ENCODE results near the gene RALGPS1.
"Not testable (repeated sequence)": the region's sequence is repeated elsewhere in the genome, so short reads cannot be mapped to it uniquely, and the experiment has no call there.

Gene RALGPS1

DNA sequence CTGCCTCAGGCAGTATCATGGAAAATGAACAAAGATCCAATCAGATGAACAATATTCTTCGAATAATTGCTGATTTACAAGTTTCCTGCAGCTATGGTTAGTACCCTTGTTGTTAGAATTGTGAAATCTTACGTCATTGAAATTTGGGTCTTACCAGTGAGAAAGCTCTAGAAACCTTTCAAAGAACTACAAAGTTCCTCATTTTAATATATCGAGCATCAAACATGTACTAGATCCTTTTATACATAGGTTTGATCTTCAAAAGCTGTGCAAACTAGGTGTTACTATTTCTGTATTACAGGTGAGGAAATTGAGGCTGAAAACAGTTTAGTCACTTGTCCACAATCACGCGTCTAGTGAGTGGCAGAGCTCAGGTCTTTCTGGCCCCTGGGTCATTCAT lies 251.5 kb downstream of the RALGPS1 start:
- peak; percentile 28 for DNase-seq

DNA sequence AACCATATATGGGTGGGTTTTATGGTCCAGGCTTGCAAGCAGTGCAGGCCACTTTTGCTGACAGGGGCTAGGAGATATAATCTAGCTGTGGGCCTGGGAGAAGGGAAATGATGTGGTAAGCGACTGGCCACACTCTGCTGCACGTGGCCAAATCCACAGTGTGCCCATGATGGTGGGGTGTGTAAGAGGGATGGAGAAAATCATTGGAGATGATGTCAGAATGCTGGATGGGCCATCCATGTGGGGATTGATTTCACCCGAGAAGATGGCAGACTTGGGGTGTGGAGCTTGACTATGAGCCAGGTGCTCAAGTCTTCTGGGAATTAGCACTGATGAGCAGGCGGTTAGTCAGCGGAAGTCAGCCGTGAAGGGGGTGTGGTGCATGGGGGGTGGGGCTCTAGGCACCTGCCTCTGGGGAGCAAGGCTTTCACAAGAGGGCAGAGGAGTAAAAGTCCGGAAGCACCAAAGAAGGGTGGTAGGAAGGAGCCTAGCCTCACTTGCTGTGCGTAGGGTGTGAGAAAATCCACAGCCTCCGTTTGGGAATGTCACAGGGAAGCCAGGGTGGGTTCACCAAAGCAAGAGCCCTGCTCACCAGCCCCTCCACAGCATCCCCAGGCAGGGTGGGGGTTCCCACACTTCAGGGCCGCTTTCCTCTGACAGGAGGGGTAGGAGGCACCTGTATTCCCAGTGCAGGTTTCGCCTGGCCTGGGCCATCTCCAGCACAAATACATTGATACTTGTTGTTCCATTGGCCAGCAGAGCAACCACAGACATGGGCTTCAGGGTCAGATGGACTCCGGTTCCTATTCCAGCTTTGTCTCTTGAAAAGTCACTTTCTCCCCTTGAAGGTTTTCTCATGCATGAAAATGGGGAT lies 252.3 kb downstream of the RALGPS1 start:
- DNase-seq = no peak

DNA sequence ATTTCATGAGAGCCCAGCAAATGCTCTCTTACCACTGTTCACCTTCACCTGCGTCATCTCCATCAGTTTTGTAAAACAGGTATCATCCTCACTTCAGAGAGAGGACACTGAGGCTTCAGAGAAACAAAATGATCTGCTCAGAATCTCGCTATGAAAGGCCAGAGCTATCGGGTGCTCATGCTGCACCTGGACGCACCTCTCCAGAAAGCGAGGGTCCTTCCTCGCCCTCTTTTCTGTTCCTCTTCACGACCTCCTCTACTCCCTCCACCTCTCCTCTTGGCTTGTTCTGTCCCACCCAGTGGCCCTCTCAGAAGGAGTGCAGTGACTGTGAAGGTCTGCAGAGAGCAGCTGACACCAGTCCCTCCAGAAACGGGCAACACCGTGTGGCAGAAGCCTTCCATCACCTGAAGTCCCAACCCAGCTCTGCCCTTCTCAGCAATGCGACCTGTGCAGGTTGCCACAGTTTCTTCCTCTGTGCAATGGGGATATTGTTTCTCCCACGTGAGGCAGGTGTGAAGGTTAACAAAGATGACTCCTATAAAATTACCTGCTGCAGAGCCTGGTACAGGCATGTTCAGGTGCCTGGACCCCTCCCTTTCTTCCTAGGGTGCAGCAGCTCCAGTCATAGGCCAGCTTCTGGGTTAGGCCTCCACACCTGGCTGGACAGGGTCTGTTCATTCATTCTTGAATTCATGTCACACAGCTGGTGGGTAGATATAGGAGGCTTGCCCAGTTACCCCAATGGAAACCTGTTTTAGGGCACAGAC lies 253.2 kb downstream of the RALGPS1 start:
- no peak for DNase-seq

DNA sequence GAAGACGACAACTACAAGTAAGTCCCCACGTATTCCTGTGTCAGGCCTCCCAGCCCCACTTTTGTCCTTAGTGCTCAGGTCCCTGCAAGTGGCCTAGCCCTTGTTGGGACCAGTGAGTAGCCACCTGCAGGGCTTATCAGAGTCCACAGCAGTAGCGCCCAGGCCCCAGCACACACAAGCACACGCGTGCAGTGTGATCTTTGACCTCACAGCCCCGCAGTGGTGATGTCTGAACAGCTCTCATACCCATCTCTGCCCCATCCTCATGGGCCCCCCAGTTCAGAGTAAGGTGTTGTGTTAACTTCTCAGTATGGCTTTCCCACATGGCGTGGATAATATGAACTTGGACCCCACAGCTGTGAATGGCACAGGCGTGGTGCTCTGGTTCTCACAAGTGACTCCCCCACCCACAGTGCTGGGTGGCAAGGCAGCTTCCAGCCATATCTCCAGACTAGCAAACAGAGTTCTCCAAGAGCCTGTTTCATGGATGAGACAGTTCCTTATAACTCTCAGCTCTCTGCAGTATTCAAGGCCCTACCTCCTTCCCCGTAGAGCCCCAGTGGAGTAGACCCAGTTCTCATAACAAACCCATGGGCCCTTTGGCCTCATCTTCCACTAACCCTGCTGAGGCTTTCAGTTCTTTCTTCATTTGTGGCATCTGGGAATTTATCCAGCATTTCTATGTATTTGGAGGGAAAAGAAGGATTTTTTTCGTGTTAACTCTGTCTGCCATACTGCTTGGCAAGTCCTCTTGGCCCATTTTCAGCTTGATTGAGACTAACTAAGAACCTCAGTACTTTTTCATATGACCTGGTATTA lies 254.4 kb downstream of the RALGPS1 start:
- no peak for DNase-seq

DNA sequence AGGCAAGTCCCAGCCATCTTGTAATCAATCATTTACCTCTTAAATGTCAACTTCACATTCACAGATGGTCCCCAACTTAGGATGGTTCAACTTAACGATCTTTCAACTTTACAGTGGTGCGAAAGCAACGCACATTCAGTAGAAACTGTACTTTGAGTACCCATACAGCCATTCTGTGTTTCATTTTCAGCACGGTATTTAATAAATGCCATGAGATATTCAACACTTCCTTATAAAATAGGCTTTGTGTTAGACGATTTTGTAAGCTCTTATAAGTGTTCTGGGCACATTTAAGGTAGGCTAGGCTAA lies 254.9 kb downstream of the RALGPS1 start:
- DNase-seq = no peak

DNA sequence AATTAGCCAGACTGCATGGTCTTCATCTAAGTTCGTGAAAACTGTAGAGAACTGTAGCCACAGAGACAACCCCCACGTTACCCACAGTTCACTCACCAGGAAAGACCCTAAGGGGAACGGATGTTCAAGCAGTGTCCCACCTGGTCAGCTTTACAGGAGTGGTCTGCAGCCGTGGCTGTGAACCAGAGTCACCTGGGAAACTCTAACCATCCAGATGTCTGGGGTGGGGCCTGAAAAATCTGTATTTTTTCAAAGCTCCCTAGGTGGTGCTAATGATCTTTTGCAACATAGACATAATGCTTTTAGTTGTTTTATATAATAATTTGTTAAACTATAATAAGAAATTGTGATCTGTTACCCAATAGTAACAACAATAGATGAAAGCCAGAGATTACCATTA lies 255.5 kb downstream of the RALGPS1 start:
- no peak for DNase-seq

DNA sequence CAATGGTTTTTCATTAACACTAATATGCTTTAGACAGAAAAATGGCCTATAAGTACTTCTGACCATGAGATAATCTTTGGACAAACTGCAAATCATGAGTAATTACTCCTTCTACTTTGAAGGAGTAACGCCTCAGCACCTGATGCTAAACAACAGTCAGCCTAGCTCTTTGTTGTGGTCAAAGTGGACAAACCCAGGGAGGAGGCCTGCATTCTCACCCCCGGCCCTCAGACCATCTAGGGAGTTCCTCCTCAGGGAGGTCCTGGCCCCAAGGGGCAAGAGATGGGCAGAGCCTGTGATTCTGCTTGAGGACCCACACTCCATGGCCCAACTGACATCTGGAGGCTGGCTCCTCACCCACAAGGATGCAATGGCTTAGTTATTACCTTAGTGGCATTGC lies 256.1 kb downstream of the RALGPS1 start:
- no peak for DNase-seq

DNA sequence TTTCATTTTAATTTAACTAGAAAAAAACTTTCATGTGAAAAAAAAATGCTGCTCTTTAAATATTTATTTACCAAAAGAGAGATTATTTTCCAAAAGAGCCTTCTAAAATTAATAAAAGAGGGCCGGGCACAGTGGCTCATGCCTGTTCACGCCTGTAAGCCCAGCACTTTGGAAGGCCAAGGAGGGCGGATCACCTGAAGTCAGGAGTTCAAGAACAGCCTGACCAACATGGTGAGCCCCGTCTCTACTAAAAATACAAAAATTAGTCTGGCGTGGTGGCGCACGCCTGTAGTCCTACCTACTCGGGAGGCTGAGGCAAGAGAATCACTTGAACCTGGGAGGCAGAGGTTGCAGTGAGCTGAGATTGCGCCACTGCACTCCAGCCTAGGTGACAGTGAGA lies 256.8 kb downstream of the RALGPS1 start:
- DNase-seq = not testable (repeated sequence)

DNA sequence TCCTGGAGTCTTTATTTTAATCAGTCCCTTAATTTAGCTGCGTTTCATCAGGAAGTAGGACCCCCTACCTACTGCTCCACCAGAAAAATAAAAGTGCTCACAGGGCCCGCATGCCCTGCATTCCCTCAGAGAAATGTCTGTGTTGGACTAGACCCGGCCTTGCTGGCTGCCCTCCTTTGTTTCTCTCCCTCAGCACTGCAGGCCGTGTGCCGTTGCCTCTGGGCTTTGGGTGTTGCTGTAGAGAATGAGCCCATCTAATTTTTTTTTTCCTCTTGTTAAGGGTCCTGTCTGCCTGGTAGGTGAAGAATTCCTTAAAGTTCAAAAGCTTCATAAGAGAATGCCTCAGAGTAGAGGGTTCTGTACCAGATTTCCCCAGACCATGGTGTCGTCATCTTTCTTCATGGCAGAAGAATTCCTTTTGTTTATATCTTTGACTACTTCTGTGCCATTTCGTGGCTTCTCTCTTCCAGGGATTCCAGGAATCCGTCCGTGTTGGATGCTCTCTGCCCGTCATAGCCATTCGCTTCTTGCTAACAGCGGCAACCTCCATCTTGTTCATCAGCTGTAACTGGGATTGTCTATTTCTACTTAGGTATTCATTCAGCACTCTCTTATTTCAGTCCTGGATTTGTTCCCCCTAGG lies 257.6 kb downstream of the RALGPS1 start:
- no peak for DNase-seq

DNA sequence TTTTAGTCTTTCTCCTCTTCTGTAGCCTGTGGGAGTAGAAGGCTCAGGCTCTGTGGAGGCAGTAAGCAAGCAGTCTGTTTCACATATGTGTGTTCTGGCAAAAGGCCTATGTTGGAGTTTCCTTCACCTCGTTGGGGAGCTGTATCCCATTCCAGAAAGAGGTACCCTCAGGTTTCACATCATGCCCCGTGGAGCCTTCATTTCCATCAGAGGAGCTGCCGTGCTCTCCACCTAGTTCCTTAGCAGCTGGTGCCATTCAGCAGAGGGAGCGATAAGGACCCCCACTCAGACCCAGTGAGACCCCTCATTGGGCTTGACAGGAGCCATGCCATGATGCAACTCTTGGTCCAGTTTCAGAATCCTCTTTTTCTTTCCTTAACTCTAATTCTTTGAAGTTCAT lies 258.5 kb downstream of the RALGPS1 start:
- DNase-seq = no peak

DNA sequence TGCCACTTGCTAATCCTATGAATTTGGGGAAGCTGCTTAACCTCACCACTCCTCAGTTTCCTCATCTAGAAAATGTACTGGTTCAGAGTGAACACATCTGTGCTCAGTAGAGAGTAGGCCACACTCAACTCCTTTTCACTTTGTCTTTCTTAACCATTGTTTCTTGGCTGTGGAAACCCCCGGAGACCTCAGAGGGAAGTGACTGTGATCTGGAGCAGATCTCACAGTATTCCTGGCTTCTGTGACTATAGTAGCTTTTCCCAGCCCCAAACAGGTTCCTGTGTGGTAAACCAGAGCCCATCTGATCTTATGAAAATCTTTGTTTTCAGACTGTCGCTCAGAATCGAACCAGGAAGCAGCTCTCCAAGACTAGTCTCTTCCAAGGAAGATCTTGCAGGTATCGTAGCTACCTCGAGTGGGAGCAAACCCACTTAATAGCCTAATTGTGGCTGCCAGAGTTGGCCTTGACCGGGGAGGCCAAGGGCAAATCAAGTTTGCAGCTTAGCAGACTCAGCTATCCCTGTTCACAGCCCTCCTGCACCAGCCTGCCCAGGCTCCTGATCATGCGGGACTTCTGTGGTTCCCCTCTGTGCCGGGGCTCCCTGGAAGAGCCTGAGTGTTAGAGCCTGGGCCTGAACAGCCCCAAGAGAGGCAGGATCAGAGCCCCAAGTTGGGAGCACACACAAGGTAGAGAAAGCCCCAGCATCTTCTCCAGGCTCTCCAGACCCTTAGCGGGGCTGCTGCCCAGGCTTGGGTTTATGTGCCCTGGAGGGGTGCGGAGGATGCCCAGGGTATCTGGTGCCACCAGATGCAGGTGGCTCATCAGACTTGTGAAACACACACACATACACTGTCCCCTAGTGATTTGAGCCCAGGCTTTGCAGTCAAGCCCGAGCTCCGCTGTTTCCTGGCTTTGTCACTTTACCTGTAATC lies 260.1 kb downstream of the RALGPS1 start:
- no peak for DNase-seq

DNA sequence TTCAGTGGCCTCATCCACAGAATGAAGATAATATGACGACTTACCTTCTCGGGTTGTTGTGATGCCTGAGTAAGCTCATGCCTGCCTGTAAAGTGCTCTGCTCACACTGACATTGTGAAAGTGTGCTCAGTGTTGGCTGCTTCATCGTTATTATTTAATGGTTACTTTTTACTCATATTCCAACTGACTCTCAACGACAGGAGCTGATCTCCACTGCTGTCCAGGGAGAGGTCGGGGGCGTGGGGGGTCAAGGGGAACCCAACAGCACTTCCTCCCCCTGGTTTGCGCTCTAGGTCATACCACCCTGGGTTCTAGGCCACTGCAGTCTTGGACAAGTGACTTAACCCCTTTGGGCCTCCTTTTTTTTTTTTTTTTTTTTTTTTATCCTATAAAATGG lies 260.7 kb downstream of the RALGPS1 start:
- no peak for DNase-seq

DNA sequence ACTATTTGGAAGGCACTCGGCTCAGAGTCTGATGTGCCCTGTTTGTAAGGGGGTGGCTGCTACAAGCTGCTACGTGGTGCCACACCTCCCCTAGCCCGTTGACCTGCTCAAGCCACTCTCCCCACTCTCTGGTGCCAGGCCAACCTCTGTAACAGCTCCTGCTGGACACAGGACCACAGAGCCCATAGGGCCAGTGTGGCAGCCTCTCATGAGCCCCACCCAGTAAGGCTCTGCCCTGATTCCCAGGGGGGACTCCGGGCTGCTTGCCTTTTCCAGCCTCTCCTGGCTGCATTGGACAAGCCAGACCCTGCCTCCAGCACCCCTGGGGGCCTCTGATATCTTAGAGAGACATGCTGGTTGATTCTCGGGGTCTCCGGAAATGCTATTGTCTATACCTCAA lies 261.2 kb downstream of the RALGPS1 start:
- no peak for DNase-seq

DNA sequence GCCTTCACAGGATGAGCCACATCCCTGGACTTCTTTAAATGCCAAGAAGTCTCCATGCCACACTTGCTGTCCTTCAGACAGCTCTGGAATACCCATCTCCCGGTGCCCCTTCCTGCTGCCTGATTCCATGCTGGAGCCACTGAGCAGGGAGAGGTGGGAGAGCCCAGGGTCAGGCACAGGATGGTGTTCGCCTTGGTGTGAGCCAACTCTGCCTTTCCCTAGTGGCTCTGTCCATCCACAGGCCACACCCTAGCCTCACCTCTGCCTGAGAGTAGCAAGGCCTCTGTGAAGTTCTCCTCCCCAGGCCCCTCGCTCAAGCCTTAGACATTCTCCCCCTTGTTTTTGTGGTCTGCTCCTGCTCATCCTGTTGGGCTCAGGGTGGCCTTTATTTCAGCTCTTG lies 262.0 kb downstream of the RALGPS1 start:
- no peak for DNase-seq

DNA sequence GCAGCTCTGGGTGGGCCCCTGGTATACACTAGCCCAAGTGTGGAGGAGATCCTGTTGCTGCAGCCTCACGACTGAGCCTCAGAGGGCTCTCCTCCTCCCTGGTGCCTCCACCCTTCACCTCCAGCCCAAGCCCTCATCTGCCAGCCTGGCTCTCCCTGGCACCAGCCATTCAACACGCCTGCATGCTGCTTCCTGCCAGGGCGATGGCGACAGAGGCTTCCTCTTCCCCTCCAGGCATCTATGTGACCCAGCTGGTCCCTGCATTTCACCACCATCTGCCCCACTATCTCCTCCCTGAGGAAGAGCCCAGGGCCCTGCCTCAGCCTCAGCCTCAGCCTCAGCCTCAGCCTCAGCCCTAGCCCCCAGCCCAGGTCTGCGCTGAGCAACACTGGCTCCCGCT lies 262.6 kb downstream of the RALGPS1 start:
- DNase-seq = peak; percentile 39

DNA sequence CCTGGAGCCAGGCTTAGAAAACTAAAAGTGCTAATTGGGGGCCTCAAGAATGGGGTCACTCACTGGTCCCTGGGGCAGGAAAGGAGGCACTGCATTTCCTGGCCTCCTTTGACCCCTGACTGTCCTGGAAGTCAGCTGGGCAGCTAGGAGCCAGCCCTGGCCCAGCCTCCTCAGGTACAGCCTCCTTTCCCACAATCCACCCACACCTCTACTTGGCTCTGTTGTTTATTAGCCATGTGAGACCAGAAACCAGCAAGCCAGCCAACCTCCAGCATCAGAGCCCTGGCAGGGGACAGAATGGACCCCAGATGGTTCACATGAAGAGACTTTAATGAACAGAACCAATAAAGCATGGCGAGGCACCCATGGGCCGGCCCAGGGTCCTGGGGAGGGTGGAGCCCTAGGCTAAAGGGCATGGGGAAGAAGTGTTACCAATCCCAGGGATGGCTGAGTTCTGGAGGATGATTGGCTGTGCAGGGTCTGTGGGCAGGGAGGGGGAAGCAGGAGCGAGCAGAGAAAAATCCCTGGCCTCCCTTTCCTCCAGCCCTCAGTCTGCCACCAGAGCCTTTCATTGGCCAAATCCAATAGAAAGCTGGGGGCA lies 263.2 kb downstream of the RALGPS1 start:
- no peak for DNase-seq

DNA sequence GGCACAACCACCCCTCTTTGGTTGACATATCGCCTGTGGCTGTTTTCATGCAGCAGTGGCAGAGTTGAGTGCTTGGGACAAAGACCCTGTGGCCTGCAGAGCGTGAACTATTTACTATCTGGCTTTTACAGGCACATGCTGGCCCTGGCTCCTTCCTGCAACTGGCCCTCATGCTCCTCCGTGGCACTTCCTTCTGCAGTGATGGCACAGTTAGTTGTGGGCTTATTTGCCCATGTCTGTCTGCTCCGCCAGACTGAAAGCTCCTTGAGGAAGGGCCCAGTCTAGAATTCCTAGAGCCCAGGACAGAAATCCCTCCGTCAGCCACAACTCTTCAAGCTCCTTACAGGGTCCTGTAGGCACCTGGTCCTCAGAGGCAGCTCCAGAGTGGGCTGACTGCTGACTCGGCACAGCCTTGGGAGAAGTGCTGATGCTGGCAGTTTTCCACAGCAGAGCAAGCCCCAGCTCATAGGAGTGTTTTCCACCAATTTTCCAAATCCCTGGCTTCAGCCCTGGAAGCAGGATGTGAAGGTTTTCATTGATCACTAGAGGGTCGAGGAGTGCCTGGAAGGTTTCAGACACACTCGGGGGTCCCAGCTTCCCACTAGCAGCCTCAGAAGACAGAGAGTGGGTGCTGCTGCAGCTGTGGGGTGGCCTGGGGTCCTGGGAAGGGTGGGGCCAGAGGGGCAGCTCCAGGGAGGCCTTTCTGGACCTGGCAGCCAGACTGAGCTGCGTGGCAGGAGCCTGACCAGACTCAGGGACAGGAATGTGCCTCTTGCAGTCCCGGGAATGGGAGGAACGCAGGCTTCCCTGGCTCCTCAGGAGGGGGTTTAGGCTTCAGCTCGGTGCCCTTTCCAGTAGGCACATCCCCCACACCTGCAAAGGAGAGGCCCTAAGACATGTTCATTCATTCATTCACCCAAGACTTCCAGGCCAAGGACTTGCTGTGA lies 264.4 kb downstream of the RALGPS1 start:
- DNase-seq = no peak

DNA sequence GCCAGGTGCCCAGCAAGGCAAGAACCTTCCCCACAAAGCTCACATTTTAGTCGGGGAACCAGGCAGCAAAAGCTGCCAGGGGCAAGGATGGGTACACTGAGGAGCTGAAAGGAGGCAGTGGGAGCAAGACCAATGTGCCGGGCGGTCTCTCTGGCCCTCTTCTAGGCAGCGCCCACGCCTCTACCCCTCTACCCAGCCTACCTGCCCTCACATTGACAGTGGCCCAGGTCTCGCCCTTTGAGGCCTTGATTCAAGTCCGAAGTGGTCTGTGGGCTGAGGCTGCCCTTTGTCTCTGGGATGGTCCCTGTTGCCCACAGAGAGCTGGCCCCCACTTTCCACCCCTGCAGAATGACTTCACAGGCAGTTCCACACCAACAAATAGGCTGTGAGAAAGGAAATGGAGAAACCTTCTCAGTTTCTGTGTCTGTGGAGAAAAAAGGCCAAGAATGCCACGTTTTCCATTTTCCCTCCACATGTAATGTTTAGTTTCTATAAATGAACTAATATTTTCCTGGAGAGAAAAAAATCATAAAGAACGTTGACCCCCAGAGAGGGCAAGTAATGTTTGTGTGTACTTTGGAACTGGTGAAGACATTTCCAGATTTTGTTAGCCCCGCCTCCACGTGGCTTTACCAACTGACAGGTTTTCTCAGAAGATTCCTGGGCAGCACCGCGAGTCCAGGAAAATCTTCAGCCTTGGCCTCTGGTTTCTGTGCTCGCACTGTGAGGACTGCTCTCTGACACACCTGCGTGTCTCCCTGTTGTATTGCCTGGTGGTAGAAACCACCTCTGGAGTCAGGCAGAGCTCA lies 265.3 kb downstream of the RALGPS1 start:
- no peak for DNase-seq
